ENCODE results near the gene NPAS3.

NPAS3 gene

GRCh38 chr14:33184587-33184986 lies 245.9 kb downstream of the NPAS3 start:
- no peak for DNase-seq (ENCODE audit: low read depth)

GRCh38 chr14:33186656-33187055 lies 248.0 kb downstream of the NPAS3 start:
- DNase-seq (ENCODE audit: low read depth) = no peak

GRCh38 chr14:33188880-33189279 lies 250.2 kb downstream of the NPAS3 start:
- no peak for DNase-seq (ENCODE audit: low read depth)

GRCh38 chr14:33191855-33192254 lies 253.2 kb downstream of the NPAS3 start:
- DNase-seq (ENCODE audit: low read depth) = no peak

- no peak for DNase-seq (ENCODE audit: low read depth)
Observed at GRCh38 chr14:33194551-33194950, 255.9 kb downstream of the NPAS3 start.

GRCh38 chr14:33198684-33199083 lies 260.0 kb downstream of the NPAS3 start:
- DNase-seq (ENCODE audit: low read depth) = no peak

- no peak for DNase-seq (ENCODE audit: low read depth)
Observed at GRCh38 chr14:33201116-33201515, 262.4 kb downstream of the NPAS3 start.

- no peak for DNase-seq (ENCODE audit: low read depth)
Observed at GRCh38 chr14:33206981-33207380, 268.3 kb downstream of the NPAS3 start.

- DNase-seq (ENCODE audit: low read depth) = no peak
Observed at GRCh38 chr14:33207467-33208017, 268.9 kb downstream of the NPAS3 start.

GRCh38 chr14:33210311-33210710 lies 271.6 kb downstream of the NPAS3 start:
- no peak for DNase-seq (ENCODE audit: low read depth)

GRCh38 chr14:33218026-33218425 lies 279.3 kb downstream of the NPAS3 start:
- no peak for DNase-seq (ENCODE audit: low read depth)

GRCh38 chr14:33219957-33220356 lies 281.3 kb downstream of the NPAS3 start:
- no peak for DNase-seq (ENCODE audit: low read depth)

- DNase-seq (ENCODE audit: low read depth) = no peak
Observed at GRCh38 chr14:33229269-33229929, 290.7 kb downstream of the NPAS3 start.

GRCh38 chr14:33230021-33230420 lies 291.3 kb downstream of the NPAS3 start:
- no peak for DNase-seq (ENCODE audit: low read depth)

GRCh38 chr14:33232031-33232430 lies 293.4 kb downstream of the NPAS3 start:
- no peak for DNase-seq (ENCODE audit: low read depth)

GRCh38 chr14:33237115-33237740 lies 298.5 kb downstream of the NPAS3 start:
- DNase-seq (ENCODE audit: low read depth) = no peak

- no peak for DNase-seq (ENCODE audit: low read depth)
Observed at GRCh38 chr14:33239465-33239864, 300.8 kb downstream of the NPAS3 start.

GRCh38 chr14:33240466-33240865 lies 301.8 kb downstream of the NPAS3 start:
- no peak for DNase-seq (ENCODE audit: low read depth)

GRCh38 chr14:33241331-33241730 lies 302.7 kb downstream of the NPAS3 start:
- DNase-seq (ENCODE audit: low read depth) = no peak

GRCh38 chr14:33249233-33249820 lies 310.6 kb downstream of the NPAS3 start:
- no peak for DNase-seq (ENCODE audit: low read depth)

GRCh38 chr14:33250963-33251362 lies 312.3 kb downstream of the NPAS3 start:
- no peak for DNase-seq (ENCODE audit: low read depth)

- no peak for DNase-seq (ENCODE audit: low read depth)
Observed at GRCh38 chr14:33254342-33254741, 315.7 kb downstream of the NPAS3 start.

GRCh38 chr14:33254861-33255395 lies 316.2 kb downstream of the NPAS3 start:
- DNase-seq (ENCODE audit: low read depth) = no peak
